PC-9 (cell line): ENCODE results near the gene NUTM2A.
"Not testable (repeated sequence)": the region's sequence is repeated elsewhere in the genome, so short reads cannot be mapped to it uniquely, and the experiment has no call there.

Source experiments
- CTCF ChIP-seq: fragments of 200-600 bp; sonication (generic); conservative IDR thresholded peaks from 2 replicates; pipeline ENCODE4 v1.6.1; 2017; ENCODE audit warnings: mixed run types, antibody characterized with exemption, mild to moderate bottlenecking, moderate library complexity
- EZH2 ChIP-seq: fragments of 200-600 bp; sonication (generic); IDR thresholded peaks from 2 replicates; pipeline ENCODE4 v1.8.0; 2017; ENCODE audit warnings: antibody characterized with exemption, low read depth

DNA sequence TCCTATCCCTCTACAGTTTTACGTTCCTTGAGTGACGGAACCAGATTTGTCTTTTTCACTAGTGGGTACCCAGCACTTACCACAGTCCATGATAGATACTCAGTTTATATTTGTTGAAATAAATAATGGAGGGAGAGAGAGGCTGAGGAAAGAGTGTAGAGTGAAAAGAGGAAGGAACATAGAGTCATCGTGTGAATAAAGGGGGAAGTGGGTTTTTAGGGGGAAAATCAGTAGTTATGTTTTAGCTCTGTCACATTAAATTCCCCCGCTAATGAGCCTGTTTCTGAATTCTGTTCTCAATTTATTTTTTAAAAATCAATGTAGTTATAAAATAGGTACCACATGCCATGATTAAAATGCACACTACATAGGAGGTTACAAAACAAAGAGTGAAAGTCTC lies 39.2 kb upstream of the NUTM2A start:
- TF ChIP-seq CTCF, EZH2: not testable (repeated sequence)
